GM13976 (cell line): Measurements from ENCODE around the gene WBP1L.

ENCODE experiments used
- DNase-seq: peaks from one replicate; pipeline ENCODE4 v3.0.0; 2012; ENCODE audit warnings: low spot score
- in situ Hi-C: fragments of 300-500 bp; cut with MboI; formaldehyde crosslinking; loops from one replicate; pipeline ENCODE4 v1.12.0; 2022; ENCODE audit warnings: low sequenced_read_pairs, mixed read lengths, inconsistent platforms; ENCODE audit not compliant: unreplicated experiment
- TF ChIP-seq, protein P1 (sequence below): IDR thresholded peaks from 2 replicates; pipeline ENCODE4 v1.5.1; 2012; ENCODE audit warnings: borderline replicate concordance, mild to moderate bottlenecking; ENCODE audit not compliant: insufficient read depth; ENCODE audit errors: extremely low read depth, missing control alignments, control extremely low read depth

WBP1L gene

DNA sequence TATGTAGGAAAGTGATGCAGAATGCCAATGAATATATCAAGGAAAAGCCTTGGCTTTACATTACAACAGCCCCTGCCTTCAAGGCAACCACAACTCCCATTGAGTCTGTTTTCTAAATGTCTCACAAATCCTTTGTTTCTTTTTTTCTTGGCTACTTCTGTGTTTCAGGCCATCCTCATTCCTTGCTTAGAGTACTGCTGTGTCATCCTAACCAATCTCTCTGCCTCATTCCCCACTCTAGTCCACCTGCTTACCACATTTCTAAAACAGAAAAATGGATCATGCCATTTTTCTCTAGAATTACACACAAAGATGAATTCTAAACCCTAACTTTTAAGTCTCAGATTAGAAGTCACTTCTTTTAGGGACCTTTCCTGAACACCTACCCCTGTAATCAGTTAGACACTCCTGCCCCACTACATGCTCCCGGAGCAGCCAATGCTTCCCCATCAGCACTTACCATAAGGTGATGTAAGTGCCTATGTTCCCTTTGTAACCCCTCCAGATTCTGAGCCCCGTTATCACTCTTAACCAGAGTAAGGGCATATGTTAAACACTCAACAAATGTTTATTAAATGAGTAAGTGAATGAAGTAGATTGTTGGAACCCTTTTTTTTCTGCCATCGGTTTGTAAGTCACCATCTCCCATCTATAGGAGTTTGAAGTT lies 113.1 kb downstream of the WBP1L start:
- TF ChIP-seq, protein P1, sequence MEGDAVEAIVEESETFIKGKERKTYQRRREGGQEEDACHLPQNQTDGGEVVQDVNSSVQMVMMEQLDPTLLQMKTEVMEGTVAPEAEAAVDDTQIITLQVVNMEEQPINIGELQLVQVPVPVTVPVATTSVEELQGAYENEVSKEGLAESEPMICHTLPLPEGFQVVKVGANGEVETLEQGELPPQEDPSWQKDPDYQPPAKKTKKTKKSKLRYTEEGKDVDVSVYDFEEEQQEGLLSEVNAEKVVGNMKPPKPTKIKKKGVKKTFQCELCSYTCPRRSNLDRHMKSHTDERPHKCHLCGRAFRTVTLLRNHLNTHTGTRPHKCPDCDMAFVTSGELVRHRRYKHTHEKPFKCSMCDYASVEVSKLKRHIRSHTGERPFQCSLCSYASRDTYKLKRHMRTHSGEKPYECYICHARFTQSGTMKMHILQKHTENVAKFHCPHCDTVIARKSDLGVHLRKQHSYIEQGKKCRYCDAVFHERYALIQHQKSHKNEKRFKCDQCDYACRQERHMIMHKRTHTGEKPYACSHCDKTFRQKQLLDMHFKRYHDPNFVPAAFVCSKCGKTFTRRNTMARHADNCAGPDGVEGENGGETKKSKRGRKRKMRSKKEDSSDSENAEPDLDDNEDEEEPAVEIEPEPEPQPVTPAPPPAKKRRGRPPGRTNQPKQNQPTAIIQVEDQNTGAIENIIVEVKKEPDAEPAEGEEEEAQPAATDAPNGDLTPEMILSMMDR, result no peak
- in situ Hi-C loops, result no loop called here
- no peak for DNase-seq

DNA sequence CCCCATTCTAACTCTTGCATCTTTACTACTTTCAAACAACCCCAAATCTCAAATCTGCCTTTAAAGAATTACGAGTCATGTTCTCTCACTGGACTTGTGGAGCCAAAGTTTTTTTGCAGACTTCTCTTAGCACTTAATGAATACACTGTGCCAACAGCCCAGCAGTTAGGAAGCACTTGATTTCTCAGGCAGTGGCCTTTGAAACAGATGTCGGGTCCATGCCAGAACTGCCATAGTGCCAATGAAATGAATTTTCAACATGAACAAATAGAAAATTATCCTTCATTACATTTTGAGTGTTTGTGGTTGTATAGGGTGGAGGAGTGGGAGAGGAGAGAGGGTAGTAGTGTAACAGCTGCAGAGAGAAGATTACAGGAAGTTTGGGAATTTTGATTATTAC lies 116.2 kb downstream of the WBP1L start:
- in situ Hi-C loops, result no loop called here
- TF ChIP-seq, protein P1, result no peak
- no peak for DNase-seq

DNA sequence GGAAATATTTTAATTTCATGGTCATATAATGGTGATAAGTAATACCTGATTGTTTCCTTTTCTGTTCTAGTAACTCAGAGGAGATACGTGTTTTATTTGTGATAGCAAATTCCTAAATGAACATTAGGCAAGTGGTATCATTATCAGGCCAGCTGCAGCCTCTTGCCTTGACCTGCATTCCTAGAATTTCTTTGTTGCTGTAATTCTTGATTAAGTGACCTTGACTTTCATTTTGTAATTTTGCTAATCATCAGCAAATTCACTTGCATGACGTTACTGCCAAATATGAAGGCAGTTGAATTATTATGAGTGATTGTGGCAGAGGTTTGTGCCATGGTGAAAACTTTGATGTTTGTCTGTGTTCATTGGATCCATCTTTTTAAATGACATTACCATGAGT lies 119.9 kb downstream of the WBP1L start:
- TF ChIP-seq, protein P1, result no peak
- in situ Hi-C loops, result no loop called here

DNA sequence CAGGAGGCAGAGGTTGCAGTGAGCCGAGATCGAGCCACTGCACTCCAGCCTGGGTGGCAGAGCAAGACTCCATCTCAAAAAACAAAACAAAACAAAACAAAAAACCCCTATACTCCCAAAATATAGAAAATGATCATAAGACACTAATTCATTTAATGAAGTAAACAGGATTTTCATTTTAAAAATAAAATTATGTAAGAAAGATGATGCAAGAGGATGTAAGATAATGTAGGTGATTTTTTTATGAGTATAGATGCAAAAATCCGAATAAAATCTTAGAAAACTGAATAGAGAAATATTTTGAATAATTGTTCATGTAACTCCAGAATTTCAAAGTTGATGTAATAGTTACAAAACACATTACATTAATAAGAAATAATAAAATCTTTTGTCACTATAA lies 121.9 kb downstream of the WBP1L start:
- DNase-seq, result no peak
- in situ Hi-C loops, result no loop called here
- TF ChIP-seq, protein P1, result no peak

More for the DNA sequence above, 119.9 kb downstream of the WBP1L start:
- DNase-seq, result no peak
